ENCODE data around the gene GLDC.

The GLDC gene

DNA sequence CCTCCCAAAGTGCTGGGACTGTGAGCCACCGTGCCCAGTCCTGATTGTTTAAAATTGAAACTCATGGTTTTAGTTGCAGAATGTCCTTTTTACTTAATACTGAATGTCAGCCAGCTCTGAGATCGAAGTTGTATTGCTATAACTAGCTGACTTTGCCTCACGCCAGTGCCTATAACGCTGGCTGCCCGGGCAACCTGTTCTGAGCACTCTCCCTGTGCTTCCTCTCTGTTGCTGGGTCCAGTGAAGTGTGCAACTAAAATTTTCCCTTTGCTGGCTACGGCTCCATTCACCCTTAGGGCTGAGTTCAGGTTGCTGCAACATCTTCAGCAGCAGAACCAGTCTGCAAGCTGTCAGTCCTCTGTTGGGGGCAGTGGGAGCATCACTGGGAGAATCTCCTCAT lies 65.9 kb downstream of the GLDC start:
- ATAC-seq (ENCODE audit: insufficient read depth, low read depth) (no peak), DNase-seq (no peak)
- Histone ChIP-seq H3K9me3 (ENCODE audit: insufficient read depth, low read length, severe bottlenecking) (no peaks in the 10 kb centered on the region), H3K9ac (ENCODE audit: low read depth, low read length) (no peak overlapping the region), H4K20me1 (ENCODE audit: insufficient read depth, low read length) (no peaks in the 10 kb centered on the region), H3K79me2 (ENCODE audit: insufficient read depth, low read length) (no peaks in the 10 kb centered on the region), H3K4me3 (ENCODE audit: low read depth in 1 of 2, low read length in 2 of 2) (no peak overlapping the region), H3K27me3 (ENCODE audit: insufficient read depth, low read length, poor library complexity) (no peaks in the 10 kb centered on the region), H3K27ac (ENCODE audit: low read length) (no peak overlapping the region), H3K36me3 (ENCODE audit: insufficient read depth, low read length) (no peaks in the 10 kb centered on the region), H3K4me2 (ENCODE audit: insufficient read depth, low read length) (no peak overlapping the region), H3K4me1 (ENCODE audit: insufficient read depth, low read length) (no peaks in the 10 kb centered on the region), H2AFZ (ENCODE audit: low read depth, low read length) (no peak overlapping the region)
- TF ChIP-seq, protein P1, sequence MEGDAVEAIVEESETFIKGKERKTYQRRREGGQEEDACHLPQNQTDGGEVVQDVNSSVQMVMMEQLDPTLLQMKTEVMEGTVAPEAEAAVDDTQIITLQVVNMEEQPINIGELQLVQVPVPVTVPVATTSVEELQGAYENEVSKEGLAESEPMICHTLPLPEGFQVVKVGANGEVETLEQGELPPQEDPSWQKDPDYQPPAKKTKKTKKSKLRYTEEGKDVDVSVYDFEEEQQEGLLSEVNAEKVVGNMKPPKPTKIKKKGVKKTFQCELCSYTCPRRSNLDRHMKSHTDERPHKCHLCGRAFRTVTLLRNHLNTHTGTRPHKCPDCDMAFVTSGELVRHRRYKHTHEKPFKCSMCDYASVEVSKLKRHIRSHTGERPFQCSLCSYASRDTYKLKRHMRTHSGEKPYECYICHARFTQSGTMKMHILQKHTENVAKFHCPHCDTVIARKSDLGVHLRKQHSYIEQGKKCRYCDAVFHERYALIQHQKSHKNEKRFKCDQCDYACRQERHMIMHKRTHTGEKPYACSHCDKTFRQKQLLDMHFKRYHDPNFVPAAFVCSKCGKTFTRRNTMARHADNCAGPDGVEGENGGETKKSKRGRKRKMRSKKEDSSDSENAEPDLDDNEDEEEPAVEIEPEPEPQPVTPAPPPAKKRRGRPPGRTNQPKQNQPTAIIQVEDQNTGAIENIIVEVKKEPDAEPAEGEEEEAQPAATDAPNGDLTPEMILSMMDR (IDR thresholded peaks at IDR 0.05; ENCODE audit: borderline replicate concordance, extremely low read depth, low read length, poor library complexity, severe bottlenecking) = no peak
- no peak for TF ChIP-seq EZH2 (IDR thresholded peaks at IDR 0.05; ENCODE audit: borderline replicate concordance, low read depth, low read length, severe bottlenecking)

DNA sequence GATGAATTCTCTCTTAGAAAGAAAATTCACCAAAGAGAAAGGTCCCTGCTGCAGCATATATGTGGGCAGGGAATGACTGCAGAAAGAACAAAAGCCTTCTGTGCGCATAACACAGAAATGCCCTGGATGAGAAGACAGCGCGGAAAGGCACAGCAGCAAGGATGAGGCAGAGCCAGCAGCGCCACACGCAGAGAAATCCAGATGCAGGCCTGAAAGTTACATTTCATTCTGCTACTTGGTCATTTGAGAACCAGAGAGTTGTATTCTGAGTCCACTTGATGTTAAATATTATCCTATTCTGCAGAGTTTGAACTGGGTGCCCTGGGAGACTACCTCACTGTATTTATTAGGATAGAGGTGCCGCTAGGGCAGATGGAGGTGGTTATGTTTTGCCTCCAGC lies 68.5 kb downstream of the GLDC start:
- Histone ChIP-seq H3K4me1 (ENCODE audit: insufficient read depth, low read length) (no peaks in the 10 kb centered on the region), H3K36me3 (ENCODE audit: insufficient read depth, low read length) (no peaks in the 10 kb centered on the region), H3K79me2 (ENCODE audit: insufficient read depth, low read length) (no peaks in the 10 kb centered on the region), H2AFZ (ENCODE audit: low read depth, low read length) (no peak overlapping the region), H3K27ac (ENCODE audit: low read length) (no peak overlapping the region), H3K9ac (ENCODE audit: low read depth, low read length) (no peak overlapping the region), H3K9me3 (ENCODE audit: insufficient read depth, low read length, severe bottlenecking) (no peaks in the 10 kb centered on the region), H3K27me3 (ENCODE audit: insufficient read depth, low read length, poor library complexity) (peaks cover 4% of the 10 kb centered on the region), H3K4me2 (ENCODE audit: insufficient read depth, low read length) (no peak overlapping the region), H4K20me1 (ENCODE audit: insufficient read depth, low read length) (no peaks in the 10 kb centered on the region), H3K4me3 (ENCODE audit: low read depth in 1 of 2, low read length in 2 of 2) (no peak overlapping the region)
- DNase-seq = no peak
- no peak for ATAC-seq (ENCODE audit: insufficient read depth, low read depth)
- no peak for TF ChIP-seq EZH2 (IDR thresholded peaks at IDR 0.05; ENCODE audit: borderline replicate concordance, low read depth, low read length, severe bottlenecking)
- TF ChIP-seq, protein P1 (IDR thresholded peaks at IDR 0.05; ENCODE audit: borderline replicate concordance, extremely low read depth, low read length, poor library complexity, severe bottlenecking) = no peak

DNA sequence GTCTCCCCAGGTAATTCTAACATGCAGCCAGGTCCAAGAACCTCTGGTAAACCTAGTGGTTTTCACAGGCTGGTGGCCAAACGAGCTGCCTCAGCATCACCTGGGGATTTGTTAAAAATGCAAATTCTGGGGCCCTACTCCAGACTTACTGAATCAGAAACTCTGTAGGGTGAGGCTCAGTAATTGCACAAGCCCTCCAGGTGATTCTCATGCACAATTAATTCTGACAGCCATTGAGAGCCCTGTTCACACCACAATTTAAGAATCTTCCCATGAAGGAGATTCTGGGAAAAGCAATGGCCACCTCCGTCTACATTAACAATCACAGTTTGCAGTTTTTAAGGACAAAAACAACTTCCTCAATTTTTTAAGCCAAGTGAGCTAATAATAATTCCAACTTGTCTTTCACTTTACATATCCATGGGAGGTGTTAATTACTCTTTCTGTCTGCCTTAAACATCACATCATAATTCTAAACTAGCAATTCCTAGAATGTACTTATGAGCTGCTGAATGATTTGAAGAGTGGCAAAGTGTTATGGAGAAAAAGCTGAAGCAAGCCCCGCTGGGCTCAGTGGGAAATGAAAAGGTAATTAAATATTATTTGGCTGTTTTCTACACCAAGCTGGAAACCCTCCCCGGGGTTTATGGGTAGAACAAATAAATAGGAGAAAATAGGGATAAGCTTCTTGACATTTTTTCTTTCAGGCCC lies 70.0 kb downstream of the GLDC start:
- peaks cover 4% of the 10 kb centered on the region for H3K27me3 ChIP-seq (ENCODE audit: insufficient read depth, low read length, poor library complexity)
- no peak for DNase-seq
- no peaks in the 10 kb centered on the region for H4K20me1 ChIP-seq (ENCODE audit: insufficient read depth, low read length)
- no peak overlapping the region for H3K4me3 ChIP-seq (ENCODE audit: low read depth in 1 of 2, low read length in 2 of 2)
- no peaks in the 10 kb centered on the region for H3K9me3 ChIP-seq (ENCODE audit: insufficient read depth, low read length, severe bottlenecking)
- H2AFZ ChIP-seq (ENCODE audit: low read depth, low read length) = no peak overlapping the region
- H3K36me3 ChIP-seq (ENCODE audit: insufficient read depth, low read length) = no peaks in the 10 kb centered on the region
- no peak for TF ChIP-seq EZH2 (IDR thresholded peaks at IDR 0.05; ENCODE audit: borderline replicate concordance, low read depth, low read length, severe bottlenecking)
- TF ChIP-seq, protein P1 (IDR thresholded peaks at IDR 0.05; ENCODE audit: borderline replicate concordance, extremely low read depth, low read length, poor library complexity, severe bottlenecking) = no peak
- H3K4me1 ChIP-seq (ENCODE audit: insufficient read depth, low read length) = no peaks in the 10 kb centered on the region
- no peak for ATAC-seq (ENCODE audit: insufficient read depth, low read depth)
- H3K27ac ChIP-seq (ENCODE audit: low read length) = no peak overlapping the region
- no peak overlapping the region for H3K9ac ChIP-seq (ENCODE audit: low read depth, low read length)
- no peak overlapping the region for H3K4me2 ChIP-seq (ENCODE audit: insufficient read depth, low read length)
- H3K79me2 ChIP-seq (ENCODE audit: insufficient read depth, low read length) = no peaks in the 10 kb centered on the region
